ENCODE measurements around the gene PCDHGB3.
"Not testable (repeated sequence)": the region's sequence is repeated elsewhere in the genome, so short reads cannot be mapped to it uniquely, and the experiment has no call there.

Gene PCDHGB3

DNA sequence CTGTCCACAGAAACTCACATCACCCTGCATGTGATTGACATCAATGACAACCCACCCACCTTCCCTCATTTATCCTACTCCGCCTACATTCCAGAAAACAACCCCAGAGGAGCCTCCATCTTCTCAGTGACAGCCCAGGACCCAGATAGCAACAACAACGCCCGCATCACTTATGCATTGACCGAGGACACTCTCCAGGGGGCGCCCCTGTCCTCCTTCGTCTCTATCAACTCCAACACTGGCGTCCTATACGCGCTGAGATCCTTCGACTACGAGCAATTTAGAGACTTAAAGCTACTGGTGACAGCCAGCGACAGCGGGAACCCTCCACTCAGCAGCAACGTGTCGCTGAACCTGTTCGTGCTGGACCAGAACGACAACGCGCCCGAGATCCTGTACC lies 24.7 kb upstream of the PCDHGB3 start:
- Mint-ChIP-seq H3K27ac (no peak overlapping the region), H3K4me3 (no peak overlapping the region), H3K27me3 (peaks cover 60 to 95% of the 10 kb centered on the region in 2 donors), H3K4me1 (ENCODE audit: low read depth in 2 of 2) (peaks cover 5 to 6% of the 10 kb centered on the region in 2 donors), H3K36me3 (ENCODE audit: insufficient read depth) (peaks cover 3% of the 10 kb centered on the region), H3K9me3 (peaks cover 2 to 21% of the 10 kb centered on the region in 2 donors)
- DNase-seq (no peak), ATAC-seq (replicated peaks) (no peak)

DNA sequence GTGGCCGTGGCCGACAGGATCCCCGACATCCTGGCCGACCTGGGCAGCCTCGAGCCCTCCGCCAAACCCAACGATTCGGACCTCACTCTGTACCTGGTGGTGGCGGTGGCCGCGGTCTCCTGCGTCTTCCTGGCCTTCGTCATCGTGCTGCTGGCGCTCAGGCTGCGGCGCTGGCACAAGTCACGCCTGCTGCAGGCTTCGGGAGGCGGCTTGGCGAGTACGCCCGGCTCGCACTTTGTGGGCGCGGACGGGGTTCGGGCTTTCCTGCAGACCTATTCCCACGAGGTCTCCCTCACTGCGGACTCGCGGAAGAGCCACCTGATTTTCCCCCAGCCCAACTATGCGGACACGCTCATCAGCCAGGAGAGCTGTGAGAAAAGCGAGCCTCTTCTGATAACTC lies 24.0 kb upstream of the PCDHGB3 start:
- not testable (repeated sequence) for DNase-seq; H3K27ac Mint-ChIP-seq; H3K36me3 Mint-ChIP-seq (ENCODE audit: insufficient read depth); ATAC-seq (replicated peaks); H3K4me1 Mint-ChIP-seq (ENCODE audit: low read depth in 2 of 2); H3K4me3 Mint-ChIP-seq
- peaks cover 59 to 95% of the 10 kb centered on the region in 2 donors for H3K27me3 Mint-ChIP-seq
- peaks cover 1 to 20% of the 10 kb centered on the region in 2 donors for H3K9me3 Mint-ChIP-seq

DNA sequence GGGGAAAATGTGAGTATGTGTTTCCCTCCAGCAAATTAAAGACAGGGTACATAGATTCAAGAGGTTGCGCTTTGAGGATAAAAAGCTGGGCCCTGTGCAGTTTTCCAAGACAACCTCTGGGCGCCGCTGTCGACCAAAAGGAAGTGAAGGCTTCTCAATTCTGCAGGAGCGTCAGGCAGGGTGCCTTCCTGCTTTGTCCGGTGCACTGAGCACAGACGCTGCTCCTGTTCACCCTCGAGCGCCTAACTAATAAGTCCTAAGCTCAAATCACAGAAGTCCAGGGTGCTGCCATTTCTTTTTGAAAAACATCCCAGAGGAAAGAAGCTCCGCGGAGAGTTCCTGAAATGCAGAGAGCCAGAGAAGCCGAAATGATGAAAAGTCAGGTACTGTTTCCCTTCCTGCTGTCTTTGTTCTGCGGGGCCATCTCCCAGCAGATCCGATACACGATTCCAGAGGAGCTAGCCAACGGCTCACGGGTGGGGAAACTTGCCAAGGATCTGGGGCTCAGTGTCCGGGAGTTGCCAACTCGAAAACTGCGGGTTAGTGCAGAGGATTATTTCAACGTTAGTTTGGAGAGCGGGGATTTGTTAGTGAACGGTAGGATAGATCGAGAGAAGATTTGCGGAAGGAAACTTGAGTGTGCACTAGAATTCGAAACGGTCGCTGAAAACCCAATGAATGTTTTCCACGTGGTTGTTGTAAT lies 20.0 kb upstream of the PCDHGB3 start, which contains the start of gene PCDHGB1:
TSS of gene PCDHGB1 (plus strand) at position 183 of the 703 bp plus-strand sequence. CDS start at position 345, 162 bp downstream.
- peak within 1 kb of the TSS; percentile 58 to 68 for H3K4me3 Mint-ChIP-seq
- peak; percentile 43 for ATAC-seq (replicated peaks)
- peaks cover 5 to 6% of the 10 kb centered on the region in 2 donors for H3K4me1 Mint-ChIP-seq (ENCODE audit: low read depth in 2 of 2)
- peaks cover 55 to 90% of the 10 kb centered on the region in 2 donors for H3K27me3 Mint-ChIP-seq
- H3K9me3 Mint-ChIP-seq, result peaks cover 1 to 20% of the 10 kb centered on the region in 2 donors
- no peak within 1 kb of the TSS for H3K27ac Mint-ChIP-seq
- peaks cover 3% of the 10 kb centered on the region for H3K36me3 Mint-ChIP-seq (ENCODE audit: insufficient read depth)
- DNase-seq, result peak; percentile 18 to 37 (median 20)

DNA sequence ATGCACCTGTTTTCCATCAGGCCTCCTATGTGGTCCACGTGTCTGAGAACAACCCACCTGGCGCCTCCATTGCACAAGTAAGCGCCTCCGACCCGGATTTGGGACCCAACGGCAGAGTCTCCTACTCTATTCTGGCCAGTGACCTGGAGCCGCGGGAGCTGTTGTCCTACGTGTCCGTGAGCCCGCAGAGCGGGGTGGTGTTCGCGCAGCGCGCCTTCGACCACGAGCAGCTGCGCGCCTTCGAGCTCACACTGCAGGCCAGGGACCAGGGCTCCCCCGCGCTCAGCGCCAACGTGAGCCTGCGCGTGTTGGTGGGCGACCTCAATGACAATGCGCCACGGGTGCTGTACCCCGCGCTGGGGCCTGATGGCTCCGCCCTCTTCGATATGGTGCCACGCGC lies 18.5 kb upstream of the PCDHGB3 start:
- DNase-seq (no peak), ATAC-seq (replicated peaks) (no peak)
- Mint-ChIP-seq H3K36me3 (ENCODE audit: insufficient read depth) (peaks cover 3% of the 10 kb centered on the region), H3K4me1 (ENCODE audit: low read depth in 2 of 2) (peaks cover 5 to 6% of the 10 kb centered on the region in 2 donors), H3K9me3 (peaks cover 1 to 13% of the 10 kb centered on the region in 2 donors), H3K4me3 (no peak overlapping the region), H3K27ac (no peak overlapping the region), H3K27me3 (peaks cover 64 to 90% of the 10 kb centered on the region in 2 donors)

DNA sequence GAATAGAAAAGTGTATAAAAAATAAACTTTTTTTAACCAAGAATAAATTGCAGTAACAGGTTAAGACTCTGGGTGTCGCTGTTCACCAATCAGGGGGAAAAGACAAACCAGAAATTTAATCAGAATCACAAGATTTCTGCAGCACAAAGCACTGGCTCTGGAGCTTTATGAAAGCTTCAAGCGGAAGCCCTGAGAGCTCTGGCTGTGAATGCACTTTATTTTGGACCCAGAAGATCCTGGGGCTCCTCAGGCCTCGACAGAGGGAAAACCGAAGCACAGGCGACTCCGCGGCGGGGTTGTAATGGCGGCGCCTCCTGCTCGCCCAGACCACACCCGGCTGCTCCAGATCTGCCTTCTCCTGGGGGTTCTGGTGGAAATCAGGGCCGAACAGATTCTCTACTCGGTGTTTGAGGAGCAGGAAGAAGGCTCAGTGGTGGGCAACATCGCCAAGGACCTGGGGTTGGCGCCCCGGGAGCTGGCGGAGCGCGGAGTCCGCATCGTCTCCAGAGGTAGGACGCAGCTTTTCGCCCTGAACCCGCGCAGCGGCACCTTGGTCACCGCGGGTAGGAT lies 15.1 kb upstream of the PCDHGB3 start, which contains the start of gene PCDHGA4:
TSS of gene PCDHGA4 (plus strand) at position 122 of the 570 bp plus-strand sequence. CDS start at position 209, 87 bp downstream.
- Mint-ChIP-seq H3K27ac (no peak within 1 kb of the TSS), H3K4me3 (peak within 1 kb of the TSS; percentile 40 to 56), H3K9me3 (peaks cover 0 to 10% of the 10 kb centered on the region in 2 donors), H3K27me3 (peaks cover 49 to 92% of the 10 kb centered on the region in 2 donors), H3K36me3 (ENCODE audit: insufficient read depth) (no peaks in the 10 kb centered on the region), H3K4me1 (ENCODE audit: low read depth in 2 of 2) (peaks cover 6 to 7% of the 10 kb centered on the region in 2 donors)
- no peak for DNase-seq
- no peak for ATAC-seq (replicated peaks)

DNA sequence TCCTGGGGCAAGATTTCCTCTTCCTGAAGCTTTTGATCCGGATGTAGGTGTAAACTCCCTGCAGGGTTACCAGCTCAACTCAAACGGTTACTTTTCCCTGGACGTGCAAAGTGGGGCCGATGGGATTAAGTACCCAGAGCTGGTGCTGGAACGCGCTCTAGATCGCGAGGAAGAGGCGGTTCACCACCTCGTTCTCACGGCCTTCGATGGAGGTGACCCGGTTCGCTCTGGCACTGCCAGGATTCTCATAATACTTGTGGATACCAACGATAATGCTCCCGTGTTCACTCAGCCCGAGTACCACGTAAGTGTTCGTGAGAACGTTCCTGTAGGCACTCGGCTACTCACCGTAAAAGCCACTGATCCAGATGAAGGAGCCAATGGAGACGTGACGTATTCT lies 14.4 kb upstream of the PCDHGB3 start:
- H3K27ac Mint-ChIP-seq, result no peak overlapping the region
- peaks cover 0 to 7% of the 10 kb centered on the region in 2 donors for H3K9me3 Mint-ChIP-seq
- no peaks in the 10 kb centered on the region for H3K36me3 Mint-ChIP-seq (ENCODE audit: insufficient read depth)
- peaks cover 49 to 92% of the 10 kb centered on the region in 2 donors for H3K27me3 Mint-ChIP-seq
- ATAC-seq (replicated peaks) (no peak), DNase-seq (no peak)
- peaks cover 2 to 5% of the 10 kb centered on the region in 2 donors for H3K4me1 Mint-ChIP-seq (ENCODE audit: low read depth in 2 of 2)
- H3K4me3 Mint-ChIP-seq, result no peak overlapping the region

DNA sequence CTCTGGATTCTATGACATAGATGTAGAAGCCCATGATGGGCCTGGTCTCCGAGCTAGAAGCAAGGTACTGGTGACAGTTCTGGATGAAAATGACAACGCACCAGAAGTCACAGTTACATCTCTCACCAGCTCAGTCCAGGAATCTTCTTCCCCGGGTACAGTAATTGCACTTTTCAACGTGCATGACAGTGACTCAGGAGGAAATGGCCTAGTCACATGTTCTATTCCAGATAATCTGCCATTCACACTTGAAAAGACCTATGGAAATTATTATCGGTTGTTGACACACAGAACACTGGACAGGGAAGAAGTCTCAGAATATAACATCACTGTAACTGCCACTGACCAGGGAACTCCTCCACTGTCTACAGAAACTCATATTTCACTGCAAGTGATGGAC lies 13.9 kb upstream of the PCDHGB3 start:
- H3K4me1 Mint-ChIP-seq (ENCODE audit: low read depth in 2 of 2), result peaks cover 2 to 5% of the 10 kb centered on the region in 2 donors
- peaks cover 0 to 7% of the 10 kb centered on the region in 2 donors for H3K9me3 Mint-ChIP-seq
- peaks cover under 1% of the 10 kb centered on the region for H3K36me3 Mint-ChIP-seq (ENCODE audit: insufficient read depth)
- ATAC-seq (replicated peaks), result no peak
- no peak overlapping the region for H3K4me3 Mint-ChIP-seq
- H3K27me3 Mint-ChIP-seq, result peaks cover 50 to 92% of the 10 kb centered on the region in 2 donors
- H3K27ac Mint-ChIP-seq, result no peak overlapping the region
- no peak for DNase-seq

DNA sequence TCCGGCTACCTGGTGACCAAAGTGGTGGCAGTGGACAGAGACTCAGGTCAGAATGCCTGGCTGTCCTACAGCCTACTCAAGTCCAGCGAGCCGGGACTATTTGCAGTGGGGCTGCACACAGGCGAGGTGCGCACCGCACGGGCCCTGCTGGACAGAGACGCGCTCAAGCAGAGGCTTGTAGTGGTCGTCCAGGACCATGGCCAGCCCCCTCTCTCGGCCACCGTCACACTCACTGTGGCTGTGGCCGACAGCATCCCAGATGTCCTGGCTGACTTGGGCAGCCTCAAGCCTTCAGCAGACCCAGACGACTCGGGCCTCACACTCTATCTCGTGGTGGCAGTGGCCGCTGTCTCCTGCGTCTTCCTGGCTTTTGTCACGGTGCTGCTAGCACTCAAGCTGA lies 13.1 kb upstream of the PCDHGB3 start:
- no peak overlapping the region for H3K4me3 Mint-ChIP-seq
- no peak overlapping the region for H3K27ac Mint-ChIP-seq
- no peak for ATAC-seq (replicated peaks)
- H3K27me3 Mint-ChIP-seq, result peaks cover 51 to 96% of the 10 kb centered on the region in 2 donors
- H3K36me3 Mint-ChIP-seq (ENCODE audit: insufficient read depth), result peaks cover 7% of the 10 kb centered on the region
- peaks cover 0 to 7% of the 10 kb centered on the region in 2 donors for H3K9me3 Mint-ChIP-seq
- H3K4me1 Mint-ChIP-seq (ENCODE audit: low read depth in 2 of 2), result peaks cover 2 to 5% of the 10 kb centered on the region in 2 donors
- no peak for DNase-seq

DNA sequence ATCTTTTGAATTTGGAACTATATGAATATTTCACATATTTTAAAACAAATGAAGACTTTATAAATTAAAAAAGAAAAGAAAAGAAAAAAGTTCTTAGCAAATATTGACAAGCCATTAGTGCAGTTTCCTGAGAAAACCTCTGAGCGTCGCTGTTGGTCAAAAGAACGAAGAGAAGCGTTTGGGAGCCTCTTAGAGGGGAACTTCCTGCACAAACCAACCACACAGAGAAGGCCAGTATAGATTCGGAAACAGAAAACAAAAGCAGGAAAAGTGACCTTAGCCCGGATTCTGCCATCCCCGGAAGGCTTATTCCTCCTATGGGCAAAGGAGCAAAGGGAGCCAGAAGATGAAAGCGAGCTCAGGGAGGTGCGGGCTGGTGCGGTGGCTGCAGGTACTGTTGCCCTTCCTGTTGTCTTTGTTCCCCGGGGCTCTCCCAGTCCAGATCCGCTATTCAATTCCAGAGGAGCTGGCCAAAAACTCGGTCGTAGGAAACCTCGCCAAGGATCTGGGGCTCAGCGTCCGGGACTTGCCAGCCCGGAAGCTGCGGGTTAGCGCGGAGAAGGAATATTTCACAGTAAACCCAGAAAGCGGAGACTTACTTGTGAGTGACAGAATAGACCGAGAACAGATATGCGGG lies 10.1 kb upstream of the PCDHGB3 start, which contains the start of gene PCDHGB2:
TSS of gene PCDHGB2 (plus strand) at position 205 of the 637 bp plus-strand sequence. CDS start at position 347, 142 bp downstream.
- Mint-ChIP-seq H3K27me3 (peaks cover 59 to 95% of the 10 kb centered on the region in 2 donors), H3K27ac (peak within 1 kb of the TSS; percentile 44 to 47), H3K4me1 (ENCODE audit: low read depth in 2 of 2) (peaks cover 2 to 9% of the 10 kb centered on the region in 2 donors), H3K9me3 (peaks cover 0 to 15% of the 10 kb centered on the region in 2 donors), H3K4me3 (peak within 1 kb of the TSS; percentile 65 to 80), H3K36me3 (ENCODE audit: insufficient read depth) (peaks cover 13% of the 10 kb centered on the region)
- peak in 1 of 3 experiments; percentile 20 for DNase-seq
- ATAC-seq (replicated peaks), result peak; percentile 54

DNA sequence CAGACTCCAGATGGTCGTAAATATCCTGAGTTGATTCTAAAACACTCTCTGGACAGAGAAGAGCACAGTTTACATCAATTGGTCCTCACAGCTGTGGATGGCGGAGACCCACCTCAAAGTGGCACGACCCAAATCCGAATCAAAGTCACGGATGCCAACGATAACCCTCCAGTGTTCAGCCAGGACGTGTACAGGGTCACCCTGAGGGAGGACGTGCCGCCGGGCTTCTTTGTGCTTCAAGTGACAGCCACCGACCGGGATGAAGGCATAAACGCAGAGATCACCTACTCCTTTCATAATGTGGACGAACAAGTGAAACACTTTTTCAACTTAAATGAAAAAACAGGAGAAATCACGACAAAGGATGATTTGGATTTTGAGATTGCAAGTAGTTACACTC lies 9.4 kb upstream of the PCDHGB3 start:
- Mint-ChIP-seq H3K27me3 (peaks cover 60 to 95% of the 10 kb centered on the region in 2 donors), H3K36me3 (ENCODE audit: insufficient read depth) (peaks cover 16% of the 10 kb centered on the region), H3K27ac (no peak overlapping the region), H3K9me3 (peaks cover 0 to 15% of the 10 kb centered on the region in 2 donors), H3K4me3 (peak overlapping the region in 1 of 2 donors; percentile 80), H3K4me1 (ENCODE audit: low read depth in 2 of 2) (peaks cover 2 to 9% of the 10 kb centered on the region in 2 donors)
- no peak for DNase-seq
- no peak for ATAC-seq (replicated peaks)

DNA sequence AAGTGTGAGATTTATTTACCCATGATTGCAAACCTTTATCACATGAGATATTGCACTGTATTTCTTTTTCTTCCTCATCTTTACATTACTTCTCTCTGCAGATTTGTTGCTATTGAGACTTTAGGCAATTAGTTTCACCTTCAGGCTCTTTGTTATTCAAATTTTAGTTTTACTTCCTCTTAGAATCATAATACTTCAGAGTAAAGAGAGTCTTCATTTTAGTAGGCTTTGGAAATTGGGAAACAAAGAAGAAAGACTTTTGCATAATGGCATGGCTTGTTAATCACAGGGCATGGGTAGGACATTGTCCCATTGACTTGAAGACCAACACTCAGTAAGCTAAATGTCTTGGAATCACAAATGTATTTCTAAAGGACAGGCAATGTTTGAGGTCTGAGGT lies 7.3 kb upstream of the PCDHGB3 start:
- H3K4me1 Mint-ChIP-seq (ENCODE audit: low read depth in 2 of 2), result peaks cover 2 to 9% of the 10 kb centered on the region in 2 donors
- H3K36me3 Mint-ChIP-seq (ENCODE audit: insufficient read depth), result peaks cover 19% of the 10 kb centered on the region
- DNase-seq, result no peak
- H3K27me3 Mint-ChIP-seq, result peaks cover 52 to 90% of the 10 kb centered on the region in 2 donors
- H3K4me3 Mint-ChIP-seq, result no peak overlapping the region
- H3K9me3 Mint-ChIP-seq, result peaks cover 0 to 15% of the 10 kb centered on the region in 2 donors
- no peak for ATAC-seq (replicated peaks)
- no peak overlapping the region for H3K27ac Mint-ChIP-seq

DNA sequence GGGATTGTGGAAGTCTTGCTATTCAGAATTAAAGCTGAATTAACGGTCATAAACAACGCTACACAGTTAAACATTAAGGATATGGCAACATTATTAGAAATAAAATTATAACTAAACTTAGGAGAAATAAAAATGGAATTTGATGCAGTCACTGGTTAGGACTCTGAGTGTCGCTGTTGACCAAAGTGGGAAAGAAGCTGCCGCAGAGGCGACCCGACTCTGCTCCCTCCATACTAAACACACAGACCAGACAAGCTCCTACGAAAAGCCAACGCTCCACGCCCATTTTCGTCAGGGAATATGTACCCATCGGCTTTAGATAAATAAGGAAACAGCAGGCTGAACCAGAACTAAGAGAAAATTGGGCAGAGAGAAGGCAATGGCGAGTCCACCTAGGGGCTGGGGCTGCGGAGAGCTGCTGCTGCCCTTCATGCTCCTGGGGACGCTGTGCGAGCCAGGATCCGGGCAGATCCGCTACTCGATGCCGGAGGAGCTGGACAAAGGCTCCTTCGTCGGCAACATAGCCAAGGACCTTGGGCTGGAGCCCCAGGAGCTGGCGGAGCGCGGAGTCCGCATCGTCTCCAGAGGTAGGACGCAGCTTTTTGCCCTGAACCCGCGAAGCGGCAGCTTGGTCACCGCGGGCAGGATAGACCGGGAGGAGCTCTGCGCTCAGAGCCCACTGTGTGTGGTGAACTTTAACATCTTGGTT lies 5.9 kb upstream of the PCDHGB3 start, which contains the start of gene PCDHGA5:
TSS of gene PCDHGA5 (plus strand) at position 211 of the 709 bp plus-strand sequence. CDS start at position 380, 169 bp downstream.
- Mint-ChIP-seq H3K4me3 (no peak within 1 kb of the TSS), H3K27ac (no peak within 1 kb of the TSS), H3K9me3 (peaks cover 0 to 15% of the 10 kb centered on the region in 2 donors), H3K27me3 (peaks cover 51 to 89% of the 10 kb centered on the region in 2 donors), H3K4me1 (ENCODE audit: low read depth in 2 of 2) (peaks cover 2 to 9% of the 10 kb centered on the region in 2 donors), H3K36me3 (ENCODE audit: insufficient read depth) (peaks cover 19% of the 10 kb centered on the region)
- no peak for DNase-seq
- no peak for ATAC-seq (replicated peaks)

Data from effector memory CD8-positive, alpha-beta T cell (primary cell).